HCT116 (cell line): Measurements from ENCODE around the gene SPRYD4.

Experiments
- CTCF ChIP-seq, 3 experiments: fragments of 200-600 bp in 1 of 3; sonication (generic) in 1 of 3; IDR thresholded peaks in 2 of 3; conservative IDR thresholded peaks in 1 of 3; 2 replicates each; pipeline ENCODE4 v1.5.1; 2012 to 2017; ENCODE audit warnings: low read depth in 2 of 3, low read length in 2 of 3, antibody characterized with exemption in 1 of 3, borderline replicate concordance in 1 of 3, control low read depth in 1 of 3, mild to moderate bottlenecking in 1 of 3, mixed read lengths in 1 of 3, mixed run types in 1 of 3, moderate library complexity in 1 of 3; ENCODE audit not compliant: insufficient read depth in 1 of 3
- EZH2phosphoT487 ChIP-seq: fragments of 200-600 bp; IDR thresholded peaks from 2 replicates; pipeline ENCODE4 v1.6.1; 2018; ENCODE audit warnings: antibody characterized with exemption, borderline replicate concordance

- TF ChIP-seq CTCF (IDR thresholded peaks at IDR 0.05 in 2 of 3, conservative IDR thresholded peaks at IDR 0.05 in 1 of 3; ENCODE audit: borderline replicate concordance in 1 of 3, insufficient read depth in 1 of 3, low read depth in 2 of 3, low read length in 2 of 3), result no peak
- no peak for TF ChIP-seq EZH2phosphoT487
Measured at GRCh38 chr12:56484566-56484965, 16.2 kb downstream of the SPRYD4 start.
